Glomerular visceral epithelial cell (primary cell): ENCODE results near the gene NOBOX.
"Not testable (repeated sequence)": the region's sequence is repeated elsewhere in the genome, so short reads cannot be mapped to it uniquely, and the experiment has no call there.

ENCODE experiments used
- DNase-seq: peaks from one replicate; pipeline ENCODE4 v3.0.0-alpha.2; 2016; ENCODE audit errors: extremely low spot score

Gene NOBOX

GRCh38 chr7:144391823-144392255 is 11.7 kb downstream of the NOBOX start:
- DNase-seq: peak; percentile 49

- no peak for DNase-seq
Observed at GRCh38 chr7:144391014-144391413, 12.5 kb downstream of the NOBOX start.

- DNase-seq: no peak
Observed at GRCh38 chr7:144390481-144390880, 13.0 kb downstream of the NOBOX start.

GRCh38 chr7:144388950-144389349 is 14.5 kb downstream of the NOBOX start:
- no peak for DNase-seq

GRCh38 chr7:144386741-144387140 is 16.8 kb downstream of the NOBOX start:
- DNase-seq: peak; percentile 74

- peak; percentile 84 for DNase-seq
Observed at GRCh38 chr7:144384555-144385245, 18.8 kb downstream of the NOBOX start.

GRCh38 chr7:144384071-144384470 is 19.4 kb downstream of the NOBOX start:
- peak; percentile 81 for DNase-seq

GRCh38 chr7:144379776-144380384 is 23.6 kb downstream of the NOBOX start:
- no peak for DNase-seq

GRCh38 chr7:144378651-144379050 is 24.8 kb downstream of the NOBOX start:
- no peak for DNase-seq

GRCh38 chr7:144369221-144369620 is 34.3 kb downstream of the NOBOX start:
- not testable (repeated sequence) for DNase-seq

GRCh38 chr7:144367250-144367649 is 36.2 kb downstream of the NOBOX start:
- DNase-seq: not testable (repeated sequence)

- DNase-seq: not testable (repeated sequence)
Observed at GRCh38 chr7:144365523-144365922, 38.0 kb downstream of the NOBOX start.

- DNase-seq: not testable (repeated sequence)
Observed at GRCh38 chr7:144362061-144362460, 41.4 kb downstream of the NOBOX start.

- not testable (repeated sequence) for DNase-seq
Observed at GRCh38 chr7:144356860-144357259, 46.6 kb downstream of the NOBOX start.

- not testable (repeated sequence) for DNase-seq
Observed at GRCh38 chr7:144356185-144356584, 47.3 kb downstream of the NOBOX start.

GRCh38 chr7:144355176-144355822 is 48.2 kb downstream of the NOBOX start, which contains the start of gene ARHGEF5:
TSS of gene ARHGEF5 (plus strand) at chr7:144355402. CDS start at chr7:144362670, 7,268 bp downstream.
- not testable (repeated sequence) for DNase-seq

- peak; percentile 0 for DNase-seq
Observed at GRCh38 chr7:144351667-144352066, 51.8 kb downstream of the NOBOX start.

- not testable (repeated sequence) for DNase-seq
Observed at GRCh38 chr7:144348625-144349024, 54.9 kb downstream of the NOBOX start.
